Inflammatory macrophage treated with lipopolysaccharide for 1 hour (primary cell): Measurements from ENCODE around the gene VAV1.

Source experiments
- DNase-seq, 2 donors: peaks; one replicate each; pipeline ENCODE4 v3.0.0-alpha.2; 2020 to 2022

Gene VAV1, protein sequence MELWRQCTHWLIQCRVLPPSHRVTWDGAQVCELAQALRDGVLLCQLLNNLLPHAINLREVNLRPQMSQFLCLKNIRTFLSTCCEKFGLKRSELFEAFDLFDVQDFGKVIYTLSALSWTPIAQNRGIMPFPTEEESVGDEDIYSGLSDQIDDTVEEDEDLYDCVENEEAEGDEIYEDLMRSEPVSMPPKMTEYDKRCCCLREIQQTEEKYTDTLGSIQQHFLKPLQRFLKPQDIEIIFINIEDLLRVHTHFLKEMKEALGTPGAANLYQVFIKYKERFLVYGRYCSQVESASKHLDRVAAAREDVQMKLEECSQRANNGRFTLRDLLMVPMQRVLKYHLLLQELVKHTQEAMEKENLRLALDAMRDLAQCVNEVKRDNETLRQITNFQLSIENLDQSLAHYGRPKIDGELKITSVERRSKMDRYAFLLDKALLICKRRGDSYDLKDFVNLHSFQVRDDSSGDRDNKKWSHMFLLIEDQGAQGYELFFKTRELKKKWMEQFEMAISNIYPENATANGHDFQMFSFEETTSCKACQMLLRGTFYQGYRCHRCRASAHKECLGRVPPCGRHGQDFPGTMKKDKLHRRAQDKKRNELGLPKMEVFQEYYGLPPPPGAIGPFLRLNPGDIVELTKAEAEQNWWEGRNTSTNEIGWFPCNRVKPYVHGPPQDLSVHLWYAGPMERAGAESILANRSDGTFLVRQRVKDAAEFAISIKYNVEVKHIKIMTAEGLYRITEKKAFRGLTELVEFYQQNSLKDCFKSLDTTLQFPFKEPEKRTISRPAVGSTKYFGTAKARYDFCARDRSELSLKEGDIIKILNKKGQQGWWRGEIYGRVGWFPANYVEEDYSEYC

DNA sequence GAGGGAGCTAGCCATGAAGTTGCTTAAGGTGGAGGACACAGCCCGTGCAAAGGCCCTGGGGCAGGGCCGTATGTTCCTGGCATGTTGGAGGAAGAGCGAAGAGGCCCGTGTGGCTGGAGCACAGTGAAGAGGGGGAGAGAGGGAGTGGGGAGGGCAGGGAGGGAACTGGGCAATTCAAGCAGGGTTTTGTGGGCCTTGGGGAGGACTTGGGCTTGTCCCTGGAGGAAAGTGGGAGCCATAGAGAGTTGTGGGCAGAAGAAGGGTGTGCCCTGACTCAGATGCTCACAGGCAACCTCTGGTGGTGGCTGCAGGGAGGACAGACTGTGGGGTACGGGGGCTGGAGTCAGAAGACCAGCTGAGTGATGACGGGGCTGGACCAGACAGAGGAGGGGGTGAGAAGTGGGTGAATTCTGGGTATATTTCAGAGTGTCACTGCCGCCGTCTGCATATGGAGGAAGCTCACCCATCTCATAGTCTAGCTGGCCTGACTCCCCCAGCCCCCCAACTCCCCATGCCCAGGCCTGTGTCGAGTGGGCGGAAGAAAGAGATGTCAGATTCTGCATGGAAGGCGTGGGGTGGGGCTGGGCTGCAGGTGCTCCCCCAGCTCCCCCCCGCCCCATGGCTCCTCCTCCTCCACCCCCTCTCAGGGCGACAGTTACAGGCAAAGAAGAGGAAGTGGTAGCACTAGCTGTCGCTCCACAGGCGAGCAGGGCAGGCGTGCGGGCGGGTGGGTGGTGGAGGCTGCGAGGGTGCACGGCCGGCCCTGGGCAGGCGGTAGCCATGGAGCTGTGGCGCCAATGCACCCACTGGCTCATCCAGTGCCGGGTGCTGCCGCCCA, at the start of gene VAV1:
TSS of gene VAV1 (plus strand) at position 681 of the 838 bp plus-strand sequence. CDS start at position 781, 100 bp downstream.
- DNase-seq, result peak; percentile 89 to 96

DNA sequence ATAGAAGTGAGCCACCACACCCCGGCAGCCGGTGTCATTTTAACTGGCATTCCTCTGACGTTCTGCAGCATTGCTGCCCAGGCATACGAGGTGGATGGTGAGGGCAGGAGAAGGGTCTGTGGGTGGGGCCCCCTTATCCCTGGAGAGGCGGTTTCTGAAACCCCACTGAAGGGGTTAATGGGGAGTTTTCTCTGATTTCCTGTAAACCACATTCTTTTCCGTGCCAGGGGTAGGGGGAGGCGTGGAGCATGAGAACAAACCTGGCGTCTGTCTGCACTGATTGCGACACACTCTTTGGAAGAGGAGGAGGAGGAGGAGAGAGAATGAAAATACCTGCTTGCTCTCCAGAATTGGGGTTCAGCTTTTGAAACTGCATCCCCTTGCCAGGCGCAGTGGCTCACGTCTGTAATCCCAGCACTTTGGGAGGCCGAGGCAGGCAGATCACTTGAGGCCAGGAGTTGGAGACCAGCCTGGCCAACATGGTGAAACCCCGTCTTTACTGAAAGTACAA, 49.3 kb upstream of the VAV1 start:
- DNase-seq, result no peak

DNA sequence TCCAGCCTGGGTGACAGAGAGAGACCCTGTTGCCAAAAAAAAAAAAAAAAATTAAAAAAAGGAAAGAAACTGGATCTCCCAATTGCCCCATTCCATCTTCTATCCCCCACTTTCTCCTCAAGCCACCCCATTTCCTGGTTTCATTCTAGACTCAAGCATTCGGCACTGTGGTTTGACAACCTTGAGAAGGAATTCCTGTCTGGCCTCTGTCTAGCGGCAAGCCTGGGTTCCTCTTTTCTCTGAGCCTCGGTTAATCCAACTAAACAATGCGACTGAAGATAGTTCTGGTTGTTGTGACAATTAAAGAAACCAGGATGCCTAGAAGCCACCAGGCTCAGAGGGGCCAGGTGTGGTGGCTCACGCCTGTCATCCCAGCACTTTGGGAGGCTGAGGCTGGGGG, 48.8 kb upstream of the VAV1 start:
- DNase-seq, result peak in 1 of 2 donors; percentile 45

DNA sequence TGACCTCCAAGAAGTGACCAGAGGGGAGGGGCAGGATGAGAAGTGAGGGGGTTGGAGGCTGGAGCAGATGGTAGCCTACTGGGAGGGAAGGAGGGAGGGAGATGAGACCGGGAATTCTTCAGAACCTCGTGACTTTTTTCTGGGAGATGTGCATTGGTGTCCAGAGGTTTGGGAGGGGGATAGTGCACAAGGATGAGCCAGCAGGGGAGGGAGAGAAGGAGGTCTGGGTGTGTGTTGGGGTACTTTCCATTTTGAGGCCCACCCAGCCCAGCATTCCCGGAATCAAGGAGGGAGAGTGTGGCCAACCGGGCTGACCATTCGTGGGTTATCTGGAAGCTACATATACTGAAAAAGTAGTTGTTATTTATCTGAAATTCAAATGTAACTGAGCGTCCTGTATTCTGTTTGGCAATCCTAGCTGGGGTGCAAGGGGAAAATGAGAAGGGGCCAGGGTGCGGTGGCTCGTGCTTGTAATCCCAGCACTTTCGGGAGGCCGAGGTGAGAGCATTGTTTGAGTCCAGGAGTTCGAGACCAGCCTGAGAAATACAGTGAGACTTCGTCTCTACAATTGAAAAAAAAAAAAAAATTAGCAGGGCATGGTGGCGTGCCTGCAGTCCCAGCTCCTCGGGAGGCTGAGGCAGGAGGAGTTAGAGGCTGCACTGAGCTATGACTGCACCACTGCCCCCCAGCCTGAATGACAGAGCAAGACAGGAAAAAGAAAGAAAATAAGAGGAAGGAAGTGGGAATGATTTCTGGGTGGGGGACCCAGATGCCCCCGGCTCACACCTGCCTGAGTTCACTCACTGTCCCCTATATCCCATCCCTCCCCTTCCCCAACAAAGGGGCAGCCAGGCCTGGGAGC, 47.6 kb upstream of the VAV1 start:
- no peak for DNase-seq

DNA sequence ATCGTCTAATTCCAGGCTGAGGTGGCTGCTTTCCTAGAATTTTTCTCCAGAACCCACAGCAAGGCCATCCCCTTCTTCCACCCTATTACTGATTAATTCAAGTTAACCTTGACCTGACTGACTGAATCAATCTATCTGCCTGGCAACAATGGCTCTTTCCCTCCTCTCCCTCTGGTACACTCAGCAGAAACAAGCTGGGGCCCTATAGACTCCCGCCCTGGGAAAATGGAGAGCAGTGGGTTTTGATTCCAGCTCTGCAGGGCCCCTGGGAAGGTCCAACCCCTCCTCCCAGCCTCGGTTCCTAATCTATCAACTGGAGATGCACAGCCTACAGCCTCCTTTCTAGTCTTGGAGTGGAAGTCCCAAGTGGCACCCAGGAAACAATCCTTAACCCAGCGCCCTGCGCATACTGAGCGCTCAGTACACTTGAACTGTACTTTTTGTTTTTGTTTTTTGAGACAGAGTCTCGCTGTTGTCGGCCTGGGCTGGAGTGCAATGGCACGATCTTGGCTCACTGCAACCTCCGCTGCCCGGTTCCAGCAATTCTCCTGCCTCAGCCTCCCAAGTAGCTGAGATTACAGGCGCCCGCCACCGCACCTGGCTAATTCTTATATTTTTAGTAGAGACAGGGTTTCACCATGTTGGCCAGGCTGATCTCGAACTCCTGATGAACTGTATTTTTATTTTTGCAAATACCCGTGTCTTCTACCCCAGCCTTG, 46.8 kb upstream of the VAV1 start:
- no peak for DNase-seq

DNA sequence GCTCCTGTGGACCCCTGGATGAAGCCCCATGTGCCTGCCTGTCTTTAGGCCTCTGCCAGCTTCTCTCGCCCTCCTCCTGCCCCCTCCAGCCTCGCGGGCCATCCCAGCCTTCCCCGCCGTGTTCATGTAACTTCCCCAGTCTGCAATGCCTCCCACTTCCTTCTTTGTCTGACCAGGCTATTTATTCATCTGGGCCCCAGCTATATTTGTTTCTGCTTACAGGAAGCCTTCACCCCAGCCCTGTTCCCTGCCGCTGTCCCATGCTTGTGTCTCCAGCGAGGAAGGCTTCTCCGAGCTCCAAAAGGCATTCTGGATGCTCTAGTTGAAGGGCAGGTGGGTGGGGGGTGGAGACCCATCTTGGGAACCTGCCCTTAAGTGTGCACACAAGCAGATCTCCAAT, 44.2 kb upstream of the VAV1 start:
- DNase-seq, result peak; percentile 72 to 77

DNA sequence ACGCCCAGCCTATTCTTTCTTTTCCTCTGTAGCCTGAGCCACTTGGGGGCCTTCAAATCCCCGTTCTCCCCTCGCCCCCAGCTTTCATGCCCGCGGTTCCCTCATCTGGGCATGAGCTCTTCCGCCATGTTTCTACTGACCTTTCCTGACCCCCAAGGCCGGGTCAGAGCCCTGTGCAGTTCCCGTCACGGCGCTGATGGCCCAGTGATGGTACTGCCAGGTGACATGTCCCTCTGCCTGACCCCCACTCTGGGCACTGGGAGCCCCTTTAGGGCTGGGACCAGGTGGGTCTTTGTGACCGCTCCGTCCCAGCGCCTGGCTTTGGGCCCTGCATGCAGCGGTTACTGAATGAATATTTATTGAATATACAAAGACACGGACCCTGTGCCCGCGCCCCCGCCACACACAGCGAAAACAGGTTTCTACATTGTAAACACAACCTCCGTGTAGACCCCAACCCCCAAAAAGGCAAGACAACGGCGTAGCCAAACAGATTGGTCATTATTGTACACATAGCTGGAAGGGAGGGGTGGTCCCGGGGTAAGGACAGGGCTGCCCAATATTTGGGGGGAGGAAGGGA, 42.8 kb upstream of the VAV1 start:
- DNase-seq, result no peak

DNA sequence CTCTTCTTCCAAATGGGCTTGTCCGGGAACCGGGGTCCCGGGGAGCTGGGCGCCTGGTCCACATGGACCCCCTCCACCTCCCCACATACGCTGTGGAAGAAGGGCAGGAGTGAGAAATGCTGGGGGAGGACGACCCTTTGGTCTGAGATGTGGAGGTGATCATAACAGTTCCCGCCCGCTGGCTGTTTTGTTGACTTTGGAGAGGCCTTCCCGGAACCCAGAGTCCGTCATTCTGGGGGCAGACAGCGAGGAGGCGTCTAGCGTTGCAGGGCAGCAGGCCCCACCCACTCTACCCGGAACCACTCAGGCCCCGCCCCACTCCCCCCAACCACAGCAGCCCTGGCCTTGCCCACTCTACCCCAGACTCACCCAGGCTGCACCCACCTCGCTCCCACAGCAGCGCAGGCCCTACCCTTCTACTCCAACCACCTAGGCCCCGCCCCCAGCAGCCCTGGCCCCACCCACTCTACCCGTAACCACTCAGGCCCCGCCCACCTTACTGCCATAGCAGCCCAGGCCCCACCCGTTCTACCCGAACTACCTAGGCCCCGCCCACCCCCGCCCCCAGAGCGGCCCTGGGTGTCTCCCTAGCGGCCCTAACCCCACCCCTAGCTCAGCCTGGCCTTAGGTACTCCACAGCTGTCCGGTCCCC, 42.2 kb upstream of the VAV1 start:
- peak; percentile 43 to 65 for DNase-seq

DNA sequence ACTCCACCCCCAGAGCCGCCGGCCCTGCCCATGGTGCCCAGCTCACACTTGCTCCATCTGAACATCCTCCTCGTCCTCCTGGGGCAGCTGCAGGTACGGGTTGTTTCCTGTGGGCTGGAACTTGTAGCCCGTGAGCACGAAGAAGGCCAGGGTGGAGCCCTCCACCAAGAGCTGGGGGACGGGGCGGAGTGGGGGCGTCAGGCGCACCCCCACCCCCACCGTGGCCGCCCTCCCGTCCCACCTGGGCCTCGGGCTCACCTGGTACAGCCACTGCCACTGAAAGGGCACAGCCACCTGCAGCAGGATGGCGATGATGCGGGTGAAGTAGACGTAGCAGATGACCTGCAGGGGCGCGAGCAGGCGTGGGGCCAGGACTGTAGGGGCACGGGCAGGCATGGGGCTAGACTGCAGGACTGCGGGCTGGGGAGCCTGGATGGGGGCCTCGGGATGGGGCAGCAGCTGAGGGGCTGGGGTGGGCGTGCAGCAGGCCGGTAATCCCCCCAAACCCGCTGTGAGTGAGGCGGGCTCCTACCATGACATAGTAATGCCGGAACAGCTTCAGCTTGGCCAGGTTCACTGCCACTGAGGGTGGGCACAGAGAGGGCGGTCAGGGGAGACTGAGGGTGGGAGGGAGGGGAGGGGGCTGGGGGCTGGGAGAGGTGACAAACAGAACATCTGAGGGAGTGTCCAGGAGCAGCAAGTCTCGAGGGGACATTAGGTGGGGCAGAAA, 41.4 kb upstream of the VAV1 start:
- DNase-seq, result no peak

DNA sequence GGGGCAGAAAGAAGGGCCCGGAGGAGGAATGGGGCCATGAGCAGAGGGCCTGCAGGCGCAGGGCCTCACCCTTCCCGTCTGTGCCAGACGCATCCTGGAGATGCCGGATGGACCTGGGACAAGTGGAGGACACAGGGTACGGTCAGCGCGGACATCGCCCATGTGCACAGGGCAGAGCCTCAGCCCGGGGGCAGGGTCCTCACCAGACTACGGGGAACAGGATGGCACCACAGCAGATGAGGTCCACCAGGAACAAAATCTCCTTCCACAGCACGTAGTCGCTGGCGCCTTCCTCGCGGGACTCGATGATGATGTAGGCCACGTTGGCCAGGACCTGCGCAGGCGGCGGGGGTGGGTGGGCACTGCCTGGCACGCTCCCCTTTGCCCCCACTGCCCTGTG, 40.7 kb upstream of the VAV1 start:
- no peak for DNase-seq

DNA sequence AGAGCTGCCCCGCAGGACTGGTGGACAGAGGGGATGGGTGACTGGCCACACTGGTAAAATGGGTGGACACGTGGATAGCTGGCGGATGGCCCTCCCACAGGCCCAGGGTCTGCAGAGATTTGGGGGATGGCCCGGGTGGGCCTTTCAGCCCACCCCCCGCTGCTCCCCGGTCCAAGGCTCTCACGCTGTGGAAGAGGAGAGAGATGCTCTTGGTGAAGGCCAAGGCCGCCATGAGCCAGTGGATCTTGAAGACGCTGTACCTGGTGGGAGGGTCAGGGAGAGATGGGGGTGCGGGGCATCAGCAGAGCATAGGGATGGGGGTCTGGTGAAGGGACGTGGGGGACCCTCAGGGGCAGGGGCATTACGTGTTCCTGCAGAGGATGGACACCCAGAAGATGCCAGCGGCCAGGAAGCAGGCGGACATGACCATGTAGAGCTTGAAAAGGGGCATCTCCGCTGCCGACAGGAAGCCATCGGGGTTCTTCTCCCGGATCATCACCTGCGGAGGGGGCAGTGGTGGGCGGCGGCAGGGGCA, 39.6 kb upstream of the VAV1 start:
- no peak for DNase-seq

DNA sequence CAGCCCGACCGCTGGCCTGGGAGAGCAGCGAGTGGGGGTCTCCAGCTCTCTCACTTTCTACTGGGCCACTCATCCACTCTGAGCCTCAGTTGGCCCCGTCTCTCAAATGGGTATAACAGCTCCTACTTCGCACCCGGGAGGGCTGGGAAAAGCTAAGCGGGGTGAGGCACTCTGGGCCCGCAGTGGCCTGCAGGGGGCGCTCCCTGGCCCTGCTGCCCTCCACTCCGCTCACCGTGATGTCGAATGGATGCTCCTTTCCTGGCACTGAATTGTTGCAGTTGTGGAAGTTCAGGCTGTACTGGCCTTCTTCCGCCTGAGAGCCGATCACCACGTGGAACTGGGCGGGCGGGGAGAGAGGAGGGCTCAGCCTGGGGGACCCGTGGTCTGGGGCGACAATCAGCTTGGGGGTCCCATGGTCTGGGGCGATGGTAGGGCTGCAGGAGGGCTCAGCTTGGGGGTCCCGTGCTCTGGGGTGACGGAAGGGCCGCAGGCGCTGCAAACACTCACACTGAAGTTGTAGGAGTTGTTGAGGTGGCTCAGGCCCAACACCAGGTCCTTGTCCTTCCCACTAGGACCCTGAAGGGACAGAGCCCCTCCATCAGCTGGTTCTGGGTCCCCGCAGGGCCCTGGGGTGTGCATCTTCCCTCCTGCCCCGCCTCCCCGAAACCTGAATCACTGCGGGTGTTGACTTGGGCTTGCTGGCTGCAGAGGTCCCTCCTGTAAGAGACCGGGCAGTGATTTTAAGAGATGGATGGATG, 39.0 kb upstream of the VAV1 start:
- DNase-seq, result no peak

DNA sequence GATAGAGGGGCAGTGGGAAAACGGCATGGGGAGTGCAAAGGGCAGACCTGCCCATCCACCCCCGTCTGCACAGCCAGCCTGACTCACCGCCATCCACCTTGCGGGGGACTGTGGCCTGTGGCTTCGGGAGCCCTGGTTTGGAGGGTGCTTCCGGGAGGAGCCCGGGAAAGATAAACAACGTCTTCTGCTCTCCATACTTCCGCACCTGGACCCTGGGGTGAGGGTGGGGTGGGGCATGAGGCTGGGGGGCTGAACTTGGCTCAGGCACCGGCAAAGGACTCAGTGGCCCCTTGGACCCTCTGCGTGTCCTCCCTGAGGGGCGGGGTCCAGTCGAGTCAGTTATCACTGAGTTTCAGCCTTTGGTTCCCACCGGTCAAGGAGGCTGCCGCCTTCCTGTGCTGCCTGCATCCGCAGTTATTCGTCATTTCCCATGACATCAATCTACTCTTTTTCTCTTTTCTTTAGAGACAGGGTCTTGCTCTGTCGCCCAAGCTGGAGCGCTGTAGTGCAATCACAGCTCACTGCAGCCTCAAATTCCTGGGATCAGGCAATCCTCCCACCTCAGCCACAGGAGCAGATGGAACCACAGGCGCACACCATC, 38.3 kb upstream of the VAV1 start:
- DNase-seq, result no peak

DNA sequence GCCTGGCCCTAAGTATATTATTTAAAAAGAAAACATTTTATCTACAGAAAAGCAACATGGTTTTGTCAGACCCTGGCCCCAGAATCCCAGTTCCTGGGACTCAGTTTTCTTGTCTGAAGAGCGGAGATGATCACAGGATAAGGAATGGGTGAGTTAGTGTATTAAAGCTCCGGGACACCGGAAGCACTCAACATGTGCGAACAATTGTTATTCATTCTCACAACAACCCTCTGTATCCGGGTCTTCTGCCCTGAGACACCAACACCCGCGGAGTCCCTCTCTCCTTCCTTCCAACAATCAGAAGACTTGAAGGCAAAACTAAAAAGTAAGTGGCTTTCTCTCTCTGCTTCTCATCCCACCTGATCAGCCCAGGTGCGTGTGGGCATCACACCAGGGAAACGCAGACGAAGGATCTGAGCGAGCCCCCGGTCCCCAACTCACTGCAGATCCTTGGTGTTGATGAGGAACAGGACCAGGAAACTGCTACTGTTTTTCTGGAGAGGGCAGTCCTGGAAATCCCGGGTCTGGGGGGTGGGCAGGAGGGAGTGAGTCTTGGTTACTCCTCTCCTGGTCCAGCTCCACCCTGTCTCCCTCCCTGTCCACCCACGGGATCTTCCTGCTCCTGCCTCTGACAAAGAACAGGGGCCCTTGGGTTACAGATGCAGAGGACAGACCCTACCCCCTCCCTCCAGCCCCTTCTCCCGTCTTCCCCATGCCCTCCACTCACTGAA, 37.2 kb upstream of the VAV1 start:
- no peak for DNase-seq

DNA sequence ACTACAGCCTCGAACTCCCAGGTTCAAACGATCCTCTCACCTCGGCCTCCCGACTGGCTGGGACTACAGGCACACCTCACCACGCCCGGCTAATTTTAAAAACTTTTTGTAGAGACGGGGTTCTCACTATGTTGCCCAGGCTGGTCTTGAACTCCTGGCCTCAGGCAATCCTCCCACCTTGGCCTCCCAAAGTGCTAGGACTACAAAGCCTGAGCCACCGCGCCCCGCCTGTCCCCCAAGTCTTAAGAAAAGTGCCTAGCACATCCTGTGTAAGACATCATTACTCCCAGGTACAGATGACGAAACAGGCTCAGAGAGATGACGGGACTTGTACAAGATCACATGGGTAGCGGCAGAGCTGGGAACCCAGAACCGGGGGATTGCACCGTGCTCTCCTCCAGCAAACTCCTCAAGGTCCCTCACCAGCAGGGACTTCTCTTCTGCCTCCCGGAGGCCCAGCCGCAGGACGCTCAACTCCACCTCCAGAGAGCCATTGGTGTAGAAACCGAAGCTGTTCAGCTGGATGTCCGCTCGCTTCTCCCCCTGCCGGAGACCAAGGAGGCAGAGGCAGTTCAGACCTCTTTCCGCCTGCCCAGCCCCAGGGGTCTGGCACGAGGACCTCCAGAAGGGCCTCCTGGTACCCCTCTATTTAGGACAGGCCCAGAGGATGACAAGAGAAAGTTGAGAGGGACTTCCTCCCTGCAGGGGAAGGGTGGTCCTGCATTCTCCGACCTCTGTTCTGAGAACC, 36.2 kb upstream of the VAV1 start:
- DNase-seq, result peak; percentile 81 to 87

DNA sequence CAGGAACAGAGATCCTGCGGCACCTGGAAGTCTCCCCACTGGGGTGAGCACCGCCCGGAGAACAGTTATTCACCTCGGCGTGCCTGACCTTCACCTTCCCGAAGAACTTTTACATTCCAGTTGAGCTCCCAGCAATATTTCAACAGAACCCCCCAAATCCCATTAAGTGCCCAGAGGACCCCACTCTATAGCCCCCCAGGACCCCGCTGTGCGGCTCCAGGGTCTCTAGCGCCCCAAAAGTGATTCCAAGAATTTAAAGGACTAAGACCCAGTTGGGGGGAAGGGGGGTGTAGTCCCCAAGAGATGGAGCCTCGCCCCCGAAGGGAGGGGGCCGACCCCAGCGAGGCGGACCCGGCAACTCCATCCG, 35.6 kb upstream of the VAV1 start:
- DNase-seq, result no peak
